Measurements from ENCODE around the gene PPP3R1.
A peak's percentile ranks its signal among the peaks of the same experiment; 100 is the strongest.

Gene PPP3R1

DNA sequence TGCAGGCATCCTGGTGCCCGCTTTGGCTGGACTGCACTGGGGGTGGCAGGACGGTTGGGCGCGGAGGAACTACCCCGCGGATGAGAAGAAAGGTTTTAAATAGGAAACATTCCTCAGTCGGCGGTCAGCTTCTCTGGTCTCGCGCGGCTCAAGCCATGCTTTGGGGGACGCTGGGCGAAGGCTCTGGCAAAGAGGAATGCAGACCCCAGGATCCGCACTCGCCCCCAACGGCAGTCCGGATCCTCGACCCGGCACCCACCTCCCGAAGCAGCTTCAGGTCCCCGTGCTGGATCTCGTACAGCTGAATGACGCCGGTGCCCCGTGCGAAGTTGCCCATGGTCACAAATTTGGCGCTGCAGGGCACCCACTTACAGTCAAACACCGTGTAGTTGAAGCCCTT is 95.3 kb downstream of the PPP3R1 start:
- Histone ChIP-seq H3K4me3 (replicated peaks; ENCODE audit: low read depth, low read length) (peak overlapping the region; percentile 77), H3K36me3 (ENCODE audit: control insufficient read depth, insufficient read depth, low read length) (peaks cover 3% of the 10 kb centered on the region), H3K27me3 (replicated peaks; ENCODE audit: control insufficient read depth, insufficient read depth, low read length) (no peaks in the 10 kb centered on the region)
- peak; percentile 83 for DNase-seq (ENCODE audit: extremely low read depth, insufficient read length)
- TF ChIP-seq, protein P1, sequence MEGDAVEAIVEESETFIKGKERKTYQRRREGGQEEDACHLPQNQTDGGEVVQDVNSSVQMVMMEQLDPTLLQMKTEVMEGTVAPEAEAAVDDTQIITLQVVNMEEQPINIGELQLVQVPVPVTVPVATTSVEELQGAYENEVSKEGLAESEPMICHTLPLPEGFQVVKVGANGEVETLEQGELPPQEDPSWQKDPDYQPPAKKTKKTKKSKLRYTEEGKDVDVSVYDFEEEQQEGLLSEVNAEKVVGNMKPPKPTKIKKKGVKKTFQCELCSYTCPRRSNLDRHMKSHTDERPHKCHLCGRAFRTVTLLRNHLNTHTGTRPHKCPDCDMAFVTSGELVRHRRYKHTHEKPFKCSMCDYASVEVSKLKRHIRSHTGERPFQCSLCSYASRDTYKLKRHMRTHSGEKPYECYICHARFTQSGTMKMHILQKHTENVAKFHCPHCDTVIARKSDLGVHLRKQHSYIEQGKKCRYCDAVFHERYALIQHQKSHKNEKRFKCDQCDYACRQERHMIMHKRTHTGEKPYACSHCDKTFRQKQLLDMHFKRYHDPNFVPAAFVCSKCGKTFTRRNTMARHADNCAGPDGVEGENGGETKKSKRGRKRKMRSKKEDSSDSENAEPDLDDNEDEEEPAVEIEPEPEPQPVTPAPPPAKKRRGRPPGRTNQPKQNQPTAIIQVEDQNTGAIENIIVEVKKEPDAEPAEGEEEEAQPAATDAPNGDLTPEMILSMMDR (IDR thresholded peaks at IDR 0.05; ENCODE audit: insufficient read depth, low read length, poor library complexity, severe bottlenecking) = no peak

DNA sequence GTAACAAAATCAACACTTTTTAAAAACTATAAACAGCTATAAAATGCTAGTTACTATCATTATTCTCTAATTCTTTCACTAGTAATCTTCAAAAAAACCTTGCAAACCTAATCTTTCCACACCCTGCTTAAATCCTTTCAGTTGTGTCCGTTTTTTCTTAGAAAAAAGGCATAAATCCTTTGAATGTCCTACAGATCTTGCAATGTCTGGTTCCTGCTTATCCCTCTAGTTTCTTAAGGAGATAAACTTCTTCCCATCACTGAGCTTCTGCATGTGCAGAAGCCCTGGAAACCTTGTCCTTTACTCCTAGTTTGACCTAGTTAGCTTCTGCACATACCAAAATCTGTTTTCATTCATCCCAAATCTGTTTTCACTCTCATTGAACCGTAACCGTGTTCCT is 95.9 kb downstream of the PPP3R1 start:
- DNase-seq (ENCODE audit: extremely low read depth, insufficient read length) = no peak
- no peaks in the 10 kb centered on the region for H3K27me3 ChIP-seq (replicated peaks; ENCODE audit: control insufficient read depth, insufficient read depth, low read length)
- peak overlapping the region; percentile 77 for H3K4me3 ChIP-seq (replicated peaks; ENCODE audit: low read depth, low read length)
- TF ChIP-seq, protein P1 (IDR thresholded peaks at IDR 0.05; ENCODE audit: insufficient read depth, low read length, poor library complexity, severe bottlenecking) = no peak
- peaks cover 3% of the 10 kb centered on the region for H3K36me3 ChIP-seq (ENCODE audit: control insufficient read depth, insufficient read depth, low read length)

DNA sequence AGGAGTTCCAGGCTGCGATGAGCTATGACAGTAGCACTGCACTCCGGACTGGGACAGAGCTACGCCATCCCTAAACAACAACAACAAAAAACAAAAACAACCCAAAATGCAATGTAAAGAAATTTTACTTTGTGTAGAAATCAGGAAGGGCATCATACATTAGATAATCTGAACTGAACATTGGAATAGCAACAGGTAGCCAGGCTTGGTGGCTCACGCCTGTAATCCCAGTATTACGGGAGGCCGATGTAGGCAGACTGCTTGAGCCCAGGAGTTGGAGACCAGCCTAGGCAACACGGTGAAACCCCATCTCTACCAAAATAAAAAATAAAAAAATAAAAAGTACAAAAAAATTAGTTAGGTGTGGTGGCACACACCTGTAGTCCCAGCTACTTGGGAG is 96.7 kb downstream of the PPP3R1 start:
- no peak for DNase-seq (ENCODE audit: extremely low read depth, insufficient read length)
- no peaks in the 10 kb centered on the region for H3K36me3 ChIP-seq (ENCODE audit: control insufficient read depth, insufficient read depth, low read length)
- TF ChIP-seq, protein P1 (IDR thresholded peaks at IDR 0.05; ENCODE audit: insufficient read depth, low read length, poor library complexity, severe bottlenecking) = no peak
- no peaks in the 10 kb centered on the region for H3K27me3 ChIP-seq (replicated peaks; ENCODE audit: control insufficient read depth, insufficient read depth, low read length)
- H3K4me3 ChIP-seq (replicated peaks; ENCODE audit: low read depth, low read length) = no peak overlapping the region

DNA sequence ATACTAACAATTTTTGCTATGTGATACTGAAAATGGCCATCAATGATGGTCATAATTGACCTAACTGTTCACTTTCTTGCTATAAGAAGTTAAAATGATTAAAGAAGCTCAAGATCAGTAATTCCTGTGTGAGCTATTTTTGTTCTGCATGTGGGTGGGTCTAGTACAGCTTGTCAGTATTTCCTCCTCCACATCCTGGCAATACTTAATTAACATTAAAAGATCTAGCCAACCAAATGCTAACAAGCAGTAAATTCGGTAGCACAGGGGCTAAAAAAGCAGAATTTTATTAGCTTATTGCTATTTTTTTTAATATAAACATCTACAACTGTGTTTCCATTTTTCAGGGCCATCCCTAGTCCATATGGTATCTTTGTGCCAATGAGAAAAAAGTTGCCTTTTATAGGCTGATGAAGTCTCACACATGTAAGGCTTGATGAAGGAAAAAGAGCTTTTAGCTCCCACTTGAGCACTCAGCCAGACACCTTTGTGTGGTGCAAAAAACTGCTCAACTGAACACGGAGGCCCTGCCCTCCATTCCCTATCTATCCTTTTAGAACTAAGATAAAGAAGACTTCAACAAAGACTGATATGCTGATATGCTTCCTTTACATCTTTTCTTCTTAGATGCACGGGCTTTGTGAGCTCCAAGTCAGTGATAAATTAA is 99.5 kb downstream of the PPP3R1 start:
- TF ChIP-seq, protein P1 (IDR thresholded peaks at IDR 0.05; ENCODE audit: insufficient read depth, low read length, poor library complexity, severe bottlenecking) = no peak
- H3K4me3 ChIP-seq (replicated peaks; ENCODE audit: low read depth, low read length) = no peak overlapping the region
- H3K36me3 ChIP-seq (ENCODE audit: control insufficient read depth, insufficient read depth, low read length) = no peaks in the 10 kb centered on the region; the same call in 1 of the 2 replicates
- DNase-seq (ENCODE audit: extremely low read depth, insufficient read length) = no peak
- no peaks in the 10 kb centered on the region for H3K27me3 ChIP-seq (replicated peaks; ENCODE audit: control insufficient read depth, insufficient read depth, low read length)

DNA sequence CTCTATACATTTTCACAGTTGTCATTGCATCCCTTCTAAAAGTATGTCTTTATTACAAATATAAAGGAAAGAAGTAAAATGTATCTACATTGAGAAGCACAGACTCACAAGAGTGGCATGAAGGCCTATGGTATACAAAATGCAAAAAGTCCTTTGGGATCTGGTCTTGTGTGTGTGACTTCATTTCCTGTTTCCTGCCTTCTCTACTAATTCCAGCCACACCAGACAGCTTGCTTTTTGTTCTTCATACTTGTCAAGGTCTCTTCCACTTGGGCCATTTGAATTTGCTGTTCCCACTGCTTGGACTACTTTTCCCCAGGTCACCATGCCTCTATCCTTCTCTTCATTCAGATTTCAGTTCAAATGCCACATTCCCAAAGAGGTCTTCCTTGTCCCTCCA is 101.3 kb downstream of the PPP3R1 start:
- TF ChIP-seq, protein P1 (IDR thresholded peaks at IDR 0.05; ENCODE audit: insufficient read depth, low read length, poor library complexity, severe bottlenecking) = no peak
- Histone ChIP-seq H3K36me3 (ENCODE audit: control insufficient read depth, insufficient read depth, low read length) (no peaks in the 10 kb centered on the region; the same call in 1 of the 2 replicates), H3K4me3 (replicated peaks; ENCODE audit: low read depth, low read length) (no peak overlapping the region), H3K27me3 (replicated peaks; ENCODE audit: control insufficient read depth, insufficient read depth, low read length) (no peaks in the 10 kb centered on the region)
- DNase-seq (ENCODE audit: extremely low read depth, insufficient read length) = no peak

DNA sequence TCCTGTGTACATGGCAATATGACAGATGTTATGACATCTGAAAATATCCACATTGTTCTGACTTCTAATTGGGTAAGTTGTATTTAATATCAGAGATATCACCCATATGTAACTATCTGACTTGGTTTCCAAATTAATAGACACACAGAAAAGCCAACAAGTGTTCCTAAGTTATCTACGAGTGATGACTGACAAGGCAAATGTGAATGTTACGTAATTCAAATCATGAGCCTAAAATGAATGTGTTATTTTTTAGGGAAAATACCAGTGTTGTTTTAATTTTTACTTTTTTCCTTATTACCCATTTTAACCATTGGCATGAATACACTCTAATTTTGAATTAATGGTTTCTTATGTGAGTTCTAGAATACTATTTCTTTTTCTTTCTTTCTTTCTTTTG is 110.5 kb downstream of the PPP3R1 start:
- Histone ChIP-seq H3K4me3 (replicated peaks; ENCODE audit: low read depth, low read length) (no peak overlapping the region), H3K36me3 (ENCODE audit: control insufficient read depth, insufficient read depth, low read length) (no peaks in the 10 kb centered on the region; the same call in none of the 2 replicates), H3K27me3 (replicated peaks; ENCODE audit: control insufficient read depth, insufficient read depth, low read length) (no peaks in the 10 kb centered on the region)
- no peak for DNase-seq (ENCODE audit: extremely low read depth, insufficient read length)
- TF ChIP-seq, protein P1 (IDR thresholded peaks at IDR 0.05; ENCODE audit: insufficient read depth, low read length, poor library complexity, severe bottlenecking) = no peak

Data from GM06990 (cell line).